ENCODE data around the gene GPR107. TPM values are rescaled to one million over a fixed set of nuclear protein-coding genes. Genes with fewer than 3 reads are reported as not detected.
A peak's percentile ranks its signal among the peaks of the same experiment; 100 is the strongest.

GPR107 gene
- total RNA-seq, 6 experiments from 2014 or later, result 12.6 to 18.2 (median 14.5) TPM

DNA sequence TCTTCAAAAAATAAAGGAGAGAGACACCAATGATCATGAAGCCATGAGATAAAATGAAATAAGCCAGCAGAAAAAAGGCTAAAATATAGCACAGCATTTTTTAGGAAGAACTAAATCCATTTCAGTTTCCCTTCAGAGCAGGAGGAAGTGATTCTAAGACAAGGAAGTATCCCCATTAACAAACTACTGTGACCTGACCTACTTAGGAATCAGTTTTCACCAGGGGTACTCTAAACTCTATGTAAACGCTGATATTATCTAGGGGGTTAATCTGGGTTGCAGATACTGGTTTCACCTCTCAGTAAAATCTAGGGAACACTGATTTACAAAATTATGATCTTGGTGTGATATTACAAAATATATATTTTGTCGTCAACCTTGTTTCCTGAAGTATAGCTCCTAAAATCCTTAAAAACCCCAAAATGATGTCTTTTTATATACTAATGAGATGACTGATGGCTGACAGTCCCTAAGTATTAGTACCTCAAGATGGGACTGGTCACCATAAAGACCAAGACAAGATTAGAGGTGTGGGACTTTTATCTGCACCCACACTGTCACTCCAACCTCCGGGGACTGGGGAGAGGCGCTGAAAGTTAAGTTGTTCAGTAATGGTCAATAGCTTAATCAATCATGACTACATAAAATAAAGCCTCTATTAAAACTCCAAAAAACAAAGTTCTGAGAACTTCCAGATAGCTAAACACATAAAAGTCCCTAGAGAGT is 7.8 kb upstream of the GPR107 start:
- TF ChIP-seq CTCF (IDR thresholded peaks at IDR 0.05), result no peak
- no peak for TF ChIP-seq POLR2A (IDR thresholded peaks at IDR 0.05)
- no peaks in the 10 kb centered on the region for H3K27me3 ChIP-seq
- peak overlapping the region; percentile 1 to 8 (median 3) for H3K27ac ChIP-seq
- no peak for DNase-seq
- H3K4me3 ChIP-seq, result no peak overlapping the region
- 54% methylated on average over 4 of the region's 4 CpGs for WGBS (ENCODE audit: insufficient coverage, low coverage, low lambda C conversion rate, missing lambda C conversion rate)
- no peaks in the 10 kb centered on the region for H3K9me3 ChIP-seq
- intact Hi-C loops (cut with DNase I), result no loop called here
- peaks cover 0 to 15% (median 0%) of the 10 kb centered on the region in 4 donors for H3K4me1 ChIP-seq
- ATAC-seq, result no peak
- H3K36me3 ChIP-seq, result no peaks in the 10 kb centered on the region

- ATAC-seq (no peak), DNase-seq (peak in 1 of 3 donors; percentile 30)
- Histone ChIP-seq H3K27me3 (no peaks in the 10 kb centered on the region), H3K9me3 (no peaks in the 10 kb centered on the region), H3K27ac (no peak overlapping the region), H3K4me3 (no peak overlapping the region), H3K4me1 (peaks cover 0 to 11% (median 4%) of the 10 kb centered on the region in 4 donors), H3K36me3 (no peaks in the 10 kb centered on the region)
- TF ChIP-seq CTCF (IDR thresholded peaks at IDR 0.05), result no peak
- TF ChIP-seq POLR2A (IDR thresholded peaks at IDR 0.05), result no peak
- 85% methylated on average over 10 of the region's 11 CpGs for WGBS (ENCODE audit: insufficient coverage, low coverage, low lambda C conversion rate, missing lambda C conversion rate)
- intact Hi-C loops (cut with DNase I), result no loop called here
These were observed 4.1 kb upstream of the GPR107 start for GRCh38 chr9:130049431-130050210.

DNA sequence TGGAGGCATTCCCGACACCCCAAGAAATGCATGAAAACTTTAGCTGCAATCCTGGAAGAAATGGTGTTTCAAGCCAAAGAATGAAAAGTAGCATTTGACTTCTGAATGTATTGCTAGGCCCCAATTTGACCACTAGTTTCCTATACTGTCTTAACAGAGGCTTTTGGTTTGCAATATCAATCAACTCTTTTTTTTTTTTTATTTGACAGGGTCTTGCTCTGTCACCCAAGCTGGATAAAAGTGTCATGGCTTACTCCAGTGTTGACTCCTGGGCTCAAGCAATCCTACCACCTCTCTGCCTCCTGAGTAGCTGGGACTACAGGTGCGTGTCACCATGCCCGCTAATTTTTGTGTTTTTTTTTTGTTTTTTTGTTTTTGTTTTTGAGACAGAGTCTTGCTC is 3.2 kb upstream of the GPR107 start:
- WGBS (ENCODE audit: insufficient coverage, low coverage, low lambda C conversion rate, missing lambda C conversion rate), result 91% methylated on average over 2 of the region's 3 CpGs
- no peak for TF ChIP-seq CTCF (IDR thresholded peaks at IDR 0.05)
- no peak for TF ChIP-seq POLR2A (IDR thresholded peaks at IDR 0.05)
- intact Hi-C loops (cut with DNase I), result no loop called here

DNA sequence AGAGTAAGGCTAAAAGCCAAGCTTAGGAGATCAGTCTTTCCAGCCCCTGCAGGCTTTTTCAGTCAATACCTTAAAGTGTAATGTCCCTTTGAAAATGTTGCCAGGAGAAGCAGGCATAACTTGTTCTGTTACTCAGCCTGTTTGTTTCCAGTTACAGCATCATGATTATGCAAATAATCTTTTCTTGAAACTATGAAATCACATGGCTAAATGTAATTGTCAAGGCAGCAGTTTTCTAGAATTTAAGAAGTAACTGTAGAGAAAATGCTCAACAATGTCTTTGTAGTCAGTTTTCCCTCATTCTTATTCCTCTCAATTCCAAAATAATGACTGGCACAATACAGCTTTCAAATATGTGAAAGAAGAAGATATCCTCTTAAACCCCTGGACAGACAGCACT is 1.9 kb upstream of the GPR107 start:
- H3K27me3 ChIP-seq, result no peaks in the 10 kb centered on the region
- no peaks in the 10 kb centered on the region for H3K9me3 ChIP-seq
- no peak overlapping the region for H3K4me3 ChIP-seq
- no peak overlapping the region for H3K27ac ChIP-seq
- ATAC-seq (no peak), DNase-seq (no peak)
- TF ChIP-seq CTCF (IDR thresholded peaks at IDR 0.05) (no peak), POLR2A (IDR thresholded peaks at IDR 0.05) (no peak)
- H3K4me1 ChIP-seq, result peaks cover 0 to 17% (median 6%) of the 10 kb centered on the region in 4 donors
- intact Hi-C loops (cut with DNase I), result no loop called here
- no peaks in the 10 kb centered on the region for H3K36me3 ChIP-seq

More for the DNA sequence above, 3.2 kb upstream of the GPR107 start:
- H3K27ac ChIP-seq, result no peak overlapping the region
- ATAC-seq (no peak), DNase-seq (no peak)
- no peaks in the 10 kb centered on the region for H3K36me3 ChIP-seq
- H3K4me1 ChIP-seq, result peaks cover 0 to 13% (median 6%) of the 10 kb centered on the region in 4 donors
- no peak overlapping the region for H3K4me3 ChIP-seq
- no peaks in the 10 kb centered on the region for H3K9me3 ChIP-seq
- H3K27me3 ChIP-seq, result no peaks in the 10 kb centered on the region

Measured in right lobe of liver (tissue), 6 donors.